ENCODE results near the gene RIN3.

- no peak for TF ChIP-seq CTCF (IDR thresholded peaks at IDR 0.05 in 8 of 11, conservative IDR thresholded peaks at IDR 0.05 in 3 of 11)
- TF ChIP-seq POLR2AphosphoS5 (IDR thresholded peaks at IDR 0.05), result no peak
- TF ChIP-seq POLR2A (IDR thresholded peaks at IDR 0.05), result no peak
Observed at GRCh38 chr14:92591346-92591745, 77.8 kb downstream of the RIN3 start.

Data from spleen (tissue), 7 donors.